ENCODE measurements around the gene LRCH4.

The LRCH4 gene

DNA sequence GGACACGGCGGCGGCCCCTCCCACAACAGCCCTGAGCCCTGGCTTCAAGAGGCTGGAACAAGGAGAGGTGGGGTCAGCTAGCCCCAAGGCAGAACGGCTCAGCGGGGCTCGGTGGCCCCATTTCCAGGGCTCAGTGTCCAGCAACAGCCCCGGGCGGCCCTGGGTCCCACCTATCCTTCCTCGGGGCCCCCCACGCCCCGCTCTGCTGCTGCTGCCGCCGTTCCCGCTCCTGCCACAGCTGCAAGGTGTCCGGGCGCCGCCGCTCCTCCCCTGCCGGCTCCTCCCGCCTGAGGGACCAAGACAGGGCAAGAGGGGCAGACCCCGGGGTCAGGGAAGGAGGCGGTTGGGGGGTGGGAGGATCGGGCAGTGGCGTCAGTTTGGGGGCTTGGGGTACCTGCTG lies 8.8 kb downstream of the LRCH4 start:
- Histone ChIP-seq H3K9me3 (replicated peaks; ENCODE audit: low read length) (no peaks in the 10 kb centered on the region), H3K27me3 (ENCODE audit: control insufficient read depth, insufficient read depth, low read length) (no peaks in the 10 kb centered on the region), H3K36me3 (ENCODE audit: insufficient read depth, low read length) (peaks cover 76% of the 10 kb centered on the region), H3K4me1 (ENCODE audit: control insufficient read depth, insufficient read depth, low read length) (no peaks in the 10 kb centered on the region), H3K4me3 (ENCODE audit: low read length) (no peak overlapping the region), H3K9ac (ENCODE audit: low read depth, low read length) (no peak overlapping the region), H3K4me2 (ENCODE audit: low read length) (no peak overlapping the region)

GRCh38 chr7:100576384-100576993 lies 9.4 kb downstream of the LRCH4 start:
- Histone ChIP-seq H3K27me3 (ENCODE audit: control insufficient read depth, insufficient read depth, low read length) (no peaks in the 10 kb centered on the region), H3K9ac (ENCODE audit: low read depth, low read length) (no peak overlapping the region), H3K9me3 (replicated peaks; ENCODE audit: low read length) (no peaks in the 10 kb centered on the region), H3K4me2 (ENCODE audit: low read length) (no peak overlapping the region), H3K4me1 (ENCODE audit: control insufficient read depth, insufficient read depth, low read length) (no peaks in the 10 kb centered on the region), H3K36me3 (ENCODE audit: insufficient read depth, low read length) (peaks cover 69% of the 10 kb centered on the region), H3K4me3 (ENCODE audit: low read length) (no peak overlapping the region)

- H3K4me1 ChIP-seq (ENCODE audit: control insufficient read depth, insufficient read depth, low read length): no peaks in the 10 kb centered on the region
- H3K9ac ChIP-seq (ENCODE audit: low read depth, low read length): no peak overlapping the region
- H3K36me3 ChIP-seq (ENCODE audit: insufficient read depth, low read length): peaks cover 63% of the 10 kb centered on the region
- H3K4me2 ChIP-seq (ENCODE audit: low read length): no peak overlapping the region
- H3K4me3 ChIP-seq (ENCODE audit: low read length): no peak overlapping the region
- H3K27me3 ChIP-seq (ENCODE audit: control insufficient read depth, insufficient read depth, low read length): no peaks in the 10 kb centered on the region
- H3K9me3 ChIP-seq (replicated peaks; ENCODE audit: low read length): no peaks in the 10 kb centered on the region
Observed at GRCh38 chr7:100575746-100576383, 10.1 kb downstream of the LRCH4 start.

DNA sequence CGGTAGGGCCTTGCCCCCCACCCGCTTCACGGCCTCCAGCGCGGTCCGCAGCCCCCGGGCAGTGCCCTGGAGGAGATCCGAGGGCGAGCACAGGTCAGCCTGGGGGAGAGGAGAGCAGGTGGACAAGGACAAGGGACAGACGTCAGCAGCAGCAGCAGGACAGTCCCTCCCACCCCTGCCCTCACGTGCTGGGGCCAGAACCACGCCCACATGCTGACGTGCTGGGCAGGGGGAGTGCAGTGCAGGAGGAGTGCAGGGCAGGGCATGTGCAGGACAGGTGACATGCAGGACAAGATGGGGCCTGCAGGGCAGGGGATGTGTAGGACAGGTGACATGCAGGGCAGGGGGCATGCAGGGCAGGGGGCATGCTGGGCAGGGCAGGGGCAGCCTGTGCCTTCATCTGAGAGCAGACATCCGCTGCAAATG lies 10.7 kb downstream of the LRCH4 start:
- no peak overlapping the region for H3K9ac ChIP-seq (ENCODE audit: low read depth, low read length)
- H3K4me3 ChIP-seq (ENCODE audit: low read length): no peak overlapping the region
- no peaks in the 10 kb centered on the region for H3K27me3 ChIP-seq (ENCODE audit: control insufficient read depth, insufficient read depth, low read length)
- H3K9me3 ChIP-seq (replicated peaks; ENCODE audit: low read length): no peaks in the 10 kb centered on the region
- no peak overlapping the region for H3K4me2 ChIP-seq (ENCODE audit: low read length)
- peaks cover 3% of the 10 kb centered on the region for H3K4me1 ChIP-seq (ENCODE audit: control insufficient read depth, insufficient read depth, low read length)
- peaks cover 58% of the 10 kb centered on the region for H3K36me3 ChIP-seq (ENCODE audit: insufficient read depth, low read length)

DNA sequence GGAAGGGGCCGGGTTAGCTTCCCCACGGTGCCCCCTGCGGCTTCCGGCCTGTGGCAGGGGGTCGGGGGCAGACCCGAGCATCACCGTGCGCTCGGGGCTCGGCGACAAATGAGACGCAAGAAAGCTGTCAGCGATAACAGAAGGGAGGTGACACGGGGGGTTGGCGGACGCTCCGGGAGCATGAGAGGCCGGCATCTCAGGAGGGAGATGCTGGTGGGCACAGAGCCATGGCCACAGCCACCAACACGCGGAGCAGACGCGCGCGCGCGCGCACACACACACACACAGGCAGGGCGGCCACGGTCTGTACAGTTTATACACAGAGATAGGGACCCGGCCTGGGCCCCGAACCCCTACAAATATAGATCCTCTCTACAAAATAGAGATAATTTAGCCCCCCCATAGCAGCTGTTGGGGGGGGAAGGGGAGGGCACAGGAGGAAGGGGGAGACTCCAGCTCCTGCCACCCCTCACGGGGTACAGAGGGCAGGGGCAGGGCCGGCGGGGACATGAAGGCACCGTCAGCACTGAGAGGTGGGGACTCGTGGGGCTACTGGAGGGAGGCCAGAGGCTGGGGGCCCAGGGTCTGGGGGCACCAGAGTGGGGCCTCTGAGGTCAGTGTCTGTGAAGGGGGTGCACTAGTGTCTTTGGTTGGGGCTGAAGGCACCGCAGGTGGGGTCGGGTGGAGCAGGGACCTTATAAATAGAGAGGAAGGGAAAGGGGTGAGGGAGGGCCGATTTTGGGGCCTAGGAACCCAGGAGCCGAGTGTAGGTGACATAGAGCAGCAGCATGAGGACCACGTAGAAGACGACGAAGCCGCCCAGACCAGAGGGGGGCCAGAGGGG lies 11.3 kb downstream of the LRCH4 start:
- H3K4me2 ChIP-seq (ENCODE audit: low read length): no peak overlapping the region
- H3K36me3 ChIP-seq (ENCODE audit: insufficient read depth, low read length): peaks cover 51% of the 10 kb centered on the region
- no peaks in the 10 kb centered on the region for H3K27me3 ChIP-seq (ENCODE audit: control insufficient read depth, insufficient read depth, low read length)

DNA sequence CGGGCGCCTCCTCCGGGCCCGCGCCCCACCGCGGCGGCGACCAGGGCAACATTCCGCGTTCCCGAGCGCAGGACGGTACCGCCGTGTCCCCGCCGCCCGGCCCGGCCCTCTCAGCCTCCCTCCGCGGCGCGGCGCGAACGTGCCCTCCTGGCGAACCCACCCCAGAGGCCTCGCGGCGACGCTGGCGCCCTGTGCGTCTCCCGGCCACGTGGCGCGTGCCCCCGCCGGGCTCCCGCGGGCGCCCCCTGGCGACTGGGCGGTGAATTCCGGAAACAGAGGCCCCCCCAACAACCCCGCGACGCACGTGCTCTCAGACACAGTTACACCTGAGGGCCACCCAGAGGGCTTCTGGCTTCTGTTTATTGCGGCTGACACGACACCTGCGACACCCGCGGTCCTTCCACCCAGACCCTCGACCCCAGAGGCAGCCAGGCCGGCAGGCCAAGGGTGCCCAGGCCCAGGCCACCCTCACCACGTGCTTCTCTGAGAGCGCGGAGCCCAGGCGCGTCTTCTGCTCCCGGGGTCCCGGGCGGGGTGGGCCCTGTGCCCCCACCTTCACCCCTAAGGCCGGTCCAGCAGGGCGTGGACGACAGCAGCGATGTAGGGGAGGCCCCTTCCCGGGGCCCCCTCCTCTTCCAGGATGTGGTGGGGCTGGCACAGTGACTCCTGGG lies 12.1 kb downstream of the LRCH4 start, which contains the start of gene SAP25:
TSS of gene SAP25 (minus strand) at position 210 of the 671 bp plus-strand sequence. CDS start at position 52, 158 bp downstream.
- Histone ChIP-seq H3K36me3 (ENCODE audit: insufficient read depth, low read length) (peaks cover 47% of the 10 kb centered on the region), H3K9ac (ENCODE audit: low read depth, low read length) (no peak within 1 kb of the TSS), H3K4me1 (ENCODE audit: control insufficient read depth, insufficient read depth, low read length) (peaks cover 12% of the 10 kb centered on the region), H3K27me3 (ENCODE audit: control insufficient read depth, insufficient read depth, low read length) (no peaks in the 10 kb centered on the region), H3K4me3 (ENCODE audit: low read length) (no peak within 1 kb of the TSS), H3K4me2 (ENCODE audit: low read length) (no peak within 1 kb of the TSS), H3K9me3 (replicated peaks; ENCODE audit: low read length) (no peaks in the 10 kb centered on the region)

More for the DNA sequence above, 11.3 kb downstream of the LRCH4 start:
- peaks cover 9% of the 10 kb centered on the region for H3K4me1 ChIP-seq (ENCODE audit: control insufficient read depth, insufficient read depth, low read length)
- H3K9me3 ChIP-seq (replicated peaks; ENCODE audit: low read length): no peaks in the 10 kb centered on the region
- H3K9ac ChIP-seq (ENCODE audit: low read depth, low read length): no peak overlapping the region
- no peak overlapping the region for H3K4me3 ChIP-seq (ENCODE audit: low read length)

- Histone ChIP-seq H3K4me2 (ENCODE audit: low read length) (no peak overlapping the region), H3K9me3 (replicated peaks; ENCODE audit: low read length) (no peaks in the 10 kb centered on the region), H3K36me3 (ENCODE audit: insufficient read depth, low read length) (peaks cover 40% of the 10 kb centered on the region), H3K4me3 (ENCODE audit: low read length) (no peak overlapping the region), H3K4me1 (ENCODE audit: control insufficient read depth, insufficient read depth, low read length) (peaks cover 12% of the 10 kb centered on the region), H3K9ac (ENCODE audit: low read depth, low read length) (no peak overlapping the region), H3K27me3 (ENCODE audit: control insufficient read depth, insufficient read depth, low read length) (no peaks in the 10 kb centered on the region)
Observed at GRCh38 chr7:100572949-100573675, 12.8 kb downstream of the LRCH4 start.

DNA sequence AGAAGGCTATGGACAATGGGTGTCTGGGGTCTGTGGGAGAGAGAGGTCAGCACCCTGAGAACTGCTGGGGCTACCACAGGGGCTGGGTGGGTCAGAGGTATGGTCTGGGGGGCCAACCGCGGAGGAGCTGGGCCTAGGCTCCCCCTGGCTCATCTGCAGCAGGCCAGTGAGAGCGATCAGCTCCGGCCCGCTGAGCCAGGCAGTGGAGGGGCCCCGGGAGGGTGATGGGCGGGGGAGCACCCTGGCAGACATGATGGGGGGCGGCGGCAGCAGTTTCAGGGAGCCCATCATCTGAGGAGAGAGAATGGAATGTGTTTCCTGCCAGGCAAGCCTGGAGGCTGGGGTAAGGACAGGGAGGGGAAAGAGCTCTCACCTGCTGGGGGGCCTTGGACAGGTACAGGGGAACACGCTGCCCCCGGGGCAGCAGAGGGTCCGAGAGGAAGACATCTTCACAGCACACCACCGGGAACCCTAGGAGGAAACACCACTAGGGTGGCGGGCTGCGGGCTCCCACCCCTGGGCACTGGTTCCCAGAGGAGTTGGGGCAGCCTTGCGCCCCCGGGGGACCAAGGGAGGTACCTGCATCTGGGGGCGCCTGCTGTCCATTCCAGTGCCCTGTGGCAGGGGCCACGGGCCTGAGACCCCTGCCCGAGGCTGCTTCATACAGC lies 13.5 kb downstream of the LRCH4 start:
- Histone ChIP-seq H3K4me2 (ENCODE audit: low read length) (no peak overlapping the region), H3K9ac (ENCODE audit: low read depth, low read length) (no peak overlapping the region), H3K36me3 (ENCODE audit: insufficient read depth, low read length) (peaks cover 33% of the 10 kb centered on the region), H3K4me1 (ENCODE audit: control insufficient read depth, insufficient read depth, low read length) (peaks cover 14% of the 10 kb centered on the region), H3K4me3 (ENCODE audit: low read length) (no peak overlapping the region), H3K9me3 (replicated peaks; ENCODE audit: low read length) (no peaks in the 10 kb centered on the region), H3K27me3 (ENCODE audit: control insufficient read depth, insufficient read depth, low read length) (no peaks in the 10 kb centered on the region)

DNA sequence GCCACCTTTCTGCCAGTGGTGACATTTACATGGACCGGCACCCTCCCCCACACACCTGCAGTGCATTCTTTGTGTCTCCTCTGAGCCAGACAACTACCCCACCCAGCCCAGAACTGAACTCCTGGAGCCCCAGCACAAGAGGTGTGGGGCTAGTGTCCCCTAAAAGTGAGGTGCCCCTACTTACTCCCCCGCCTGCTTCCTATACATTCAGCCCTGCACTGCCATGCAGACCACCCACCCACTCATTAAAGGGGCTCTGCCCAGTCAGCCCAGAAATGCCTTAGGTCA lies 14.2 kb downstream of the LRCH4 start:
- Histone ChIP-seq H3K36me3 (ENCODE audit: insufficient read depth, low read length) (peaks cover 27% of the 10 kb centered on the region), H3K9ac (ENCODE audit: low read depth, low read length) (no peak overlapping the region), H3K4me2 (ENCODE audit: low read length) (no peak overlapping the region), H3K4me1 (ENCODE audit: control insufficient read depth, insufficient read depth, low read length) (peaks cover 17% of the 10 kb centered on the region), H3K27me3 (ENCODE audit: control insufficient read depth, insufficient read depth, low read length) (no peaks in the 10 kb centered on the region), H3K4me3 (ENCODE audit: low read length) (no peak overlapping the region), H3K9me3 (replicated peaks; ENCODE audit: low read length) (no peaks in the 10 kb centered on the region)

DNA sequence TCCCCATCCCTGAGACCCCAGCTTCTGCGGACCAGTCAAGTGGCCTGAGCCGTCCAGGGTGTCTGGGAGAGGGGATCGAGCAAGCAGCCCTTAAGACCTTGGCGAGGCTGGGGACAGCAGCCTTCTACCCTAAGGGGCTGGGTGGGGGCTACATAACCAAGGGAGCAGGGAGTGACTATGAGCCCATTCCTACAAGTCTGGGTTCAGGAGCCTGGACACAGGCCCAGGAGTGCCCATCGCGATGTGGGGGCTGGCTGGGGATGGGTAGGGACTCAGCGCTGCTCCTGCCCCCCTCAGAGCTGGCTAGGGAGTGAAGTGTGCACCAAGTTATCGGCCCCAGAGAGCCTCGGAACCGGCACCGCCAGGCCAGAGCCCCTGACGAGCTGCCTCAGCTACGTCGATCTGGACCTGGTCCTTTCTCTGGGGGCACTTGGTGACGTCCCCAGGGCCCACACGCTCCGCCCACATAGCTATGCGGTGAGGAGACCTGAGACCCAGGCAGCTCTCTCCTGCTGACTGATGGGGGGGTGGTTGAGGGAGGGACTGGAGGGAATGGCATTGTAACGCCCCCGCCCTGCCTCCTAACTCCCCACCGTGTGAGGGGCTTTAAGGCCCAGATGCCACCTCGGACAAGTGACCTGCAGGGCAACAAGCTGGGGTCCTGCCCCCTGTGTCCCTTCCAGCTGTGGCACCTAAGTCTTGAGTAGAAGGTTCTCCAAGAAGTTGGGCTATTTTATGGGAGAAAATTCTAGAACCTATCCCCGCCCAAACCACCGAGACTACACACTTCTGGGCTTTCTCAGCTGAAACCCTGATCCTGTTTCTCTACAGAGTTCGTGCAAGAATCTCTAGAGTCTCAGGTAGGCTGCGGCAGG lies 14.7 kb downstream of the LRCH4 start:
- H3K4me1 ChIP-seq (ENCODE audit: control insufficient read depth, insufficient read depth, low read length): peaks cover 17% of the 10 kb centered on the region

More for the DNA sequence above, 14.7 kb downstream of the LRCH4 start:
- Histone ChIP-seq H3K9me3 (replicated peaks; ENCODE audit: low read length) (no peaks in the 10 kb centered on the region), H3K36me3 (ENCODE audit: insufficient read depth, low read length) (peaks cover 23% of the 10 kb centered on the region), H3K4me3 (ENCODE audit: low read length) (no peak overlapping the region), H3K4me2 (ENCODE audit: low read length) (no peak overlapping the region), H3K9ac (ENCODE audit: low read depth, low read length) (no peak overlapping the region), H3K27me3 (ENCODE audit: control insufficient read depth, insufficient read depth, low read length) (no peaks in the 10 kb centered on the region)

Data from skeletal muscle satellite cell (primary cell).